HG03103 (cell line): Measurements from ENCODE around the gene RUNX1.

Experiments used
- ATAC-seq: cut with Tn5 transposase; IDR thresholded peaks from one replicate; pipeline ENCODE4 v1.9.1; 2021; ENCODE audit warnings: low read depth; ENCODE audit not compliant: unreplicated experiment

The RUNX1 gene

DNA sequence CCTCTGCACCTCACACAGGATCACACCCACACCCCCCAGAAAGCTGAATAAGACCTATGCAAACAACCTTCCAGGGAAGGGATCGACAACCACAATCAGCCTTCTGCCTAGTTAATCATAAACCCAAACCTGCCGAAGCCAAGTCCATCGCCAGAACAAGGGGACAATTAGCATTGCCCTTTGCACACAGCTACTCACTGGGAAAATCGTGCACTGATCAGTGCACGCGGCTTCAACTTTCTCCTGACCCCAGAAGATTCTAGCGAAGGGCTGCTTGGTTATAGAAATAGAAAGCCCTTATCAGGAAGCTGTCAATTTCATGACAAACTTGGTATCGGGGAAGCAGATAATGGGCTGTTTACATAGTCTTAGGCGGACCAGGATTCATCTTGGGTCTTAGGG lies 29.5 kb downstream of the RUNX1 start:
- ATAC-seq: no peak

DNA sequence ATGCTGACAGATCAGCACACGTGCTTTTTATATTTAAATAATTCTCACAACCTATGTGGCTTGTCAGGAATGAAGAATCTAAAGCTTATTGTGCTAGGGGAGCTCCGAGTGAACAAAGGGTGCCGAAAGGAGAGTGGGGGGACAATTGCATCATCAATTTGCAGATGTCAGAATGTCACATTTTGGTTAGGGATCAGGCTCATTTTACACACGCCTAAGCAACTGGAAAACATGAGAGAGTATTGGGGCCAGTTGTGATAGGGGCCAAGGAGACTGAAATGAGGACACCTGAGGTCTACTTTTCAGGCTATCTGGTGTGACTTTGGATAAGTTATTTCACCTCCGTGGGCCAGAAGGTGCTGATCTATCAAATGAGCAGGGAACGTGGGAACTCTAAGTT lies 31.8 kb downstream of the RUNX1 start:
- ATAC-seq: no peak

DNA sequence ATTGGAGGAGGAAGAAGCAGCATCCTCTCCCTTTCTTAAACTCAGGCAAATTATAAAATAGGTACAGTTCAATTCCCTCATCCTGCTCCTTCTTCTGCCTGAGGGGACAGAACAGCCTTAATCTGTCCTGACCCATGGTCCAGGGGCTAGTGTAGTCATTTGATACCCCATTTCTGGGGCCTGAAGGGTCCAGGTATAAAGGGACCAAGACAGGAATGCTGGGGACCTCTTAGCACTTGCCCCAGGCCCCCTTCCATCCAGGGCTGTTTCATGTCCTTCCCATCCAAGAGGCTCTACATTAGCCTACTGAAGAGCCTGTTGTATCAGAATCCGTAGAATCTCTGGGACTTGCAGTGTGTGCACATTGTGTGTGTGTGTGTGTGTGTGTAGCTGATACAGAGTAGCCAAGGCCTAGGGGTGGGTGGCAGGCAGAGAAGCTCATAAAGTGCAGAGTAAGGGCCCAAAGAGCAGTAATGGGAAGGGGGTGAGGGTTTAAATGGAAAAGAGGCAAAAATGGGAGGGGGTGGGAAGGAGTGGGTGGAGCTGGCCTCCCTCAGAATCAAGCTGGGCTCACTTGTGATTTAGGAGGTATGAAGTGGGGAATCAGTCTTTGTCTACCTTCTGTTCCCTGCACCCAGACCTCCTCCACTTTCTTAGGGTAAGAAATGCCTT lies 32.4 kb downstream of the RUNX1 start:
- ATAC-seq: no peak

DNA sequence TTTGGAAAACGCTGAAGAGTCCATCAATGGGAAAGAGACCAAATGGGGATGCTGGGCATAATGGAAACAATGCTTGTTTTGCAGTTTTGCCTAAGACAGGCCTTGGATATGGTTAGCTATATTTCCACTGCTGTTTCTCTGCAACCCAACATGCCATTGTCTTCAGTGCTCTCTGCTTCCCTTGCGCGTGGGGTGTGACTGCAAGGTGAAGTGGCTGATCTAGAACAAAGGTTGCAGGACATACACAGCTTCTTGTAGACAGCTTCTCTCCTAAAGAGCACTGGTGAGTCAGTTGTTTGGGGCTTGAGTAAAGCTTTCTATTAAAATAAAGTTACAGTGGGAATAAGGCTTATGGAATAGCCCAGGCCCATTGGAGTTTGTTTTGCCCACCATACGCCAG lies 33.0 kb downstream of the RUNX1 start:
- no peak for ATAC-seq

DNA sequence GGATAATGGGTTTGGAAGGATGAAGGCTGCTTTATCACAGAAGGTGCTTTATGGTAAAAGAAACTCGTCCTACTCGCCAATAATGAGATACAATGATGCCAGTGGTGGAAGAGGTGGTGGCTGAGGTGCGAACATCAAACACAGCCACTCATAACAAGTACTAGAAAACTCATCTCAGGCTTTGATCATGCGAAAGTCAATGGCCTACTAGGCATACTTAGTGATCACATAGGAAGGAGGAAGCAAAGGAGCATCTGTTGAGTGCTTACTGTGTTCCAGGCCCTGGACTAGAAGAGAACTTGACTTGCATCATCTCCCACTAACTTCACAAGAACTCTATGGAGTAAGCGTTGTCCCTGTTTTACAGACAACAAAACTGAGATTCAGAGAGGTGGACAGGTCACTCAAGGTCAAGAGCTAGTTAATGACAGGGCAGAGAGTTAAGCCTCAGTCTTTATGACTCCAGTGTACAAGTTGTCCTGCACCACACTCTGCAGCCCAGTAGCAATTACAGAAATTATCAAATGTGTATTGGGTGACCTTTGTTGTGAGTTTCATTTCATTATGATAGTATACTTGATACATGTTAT lies 33.6 kb downstream of the RUNX1 start:
- ATAC-seq: no peak

DNA sequence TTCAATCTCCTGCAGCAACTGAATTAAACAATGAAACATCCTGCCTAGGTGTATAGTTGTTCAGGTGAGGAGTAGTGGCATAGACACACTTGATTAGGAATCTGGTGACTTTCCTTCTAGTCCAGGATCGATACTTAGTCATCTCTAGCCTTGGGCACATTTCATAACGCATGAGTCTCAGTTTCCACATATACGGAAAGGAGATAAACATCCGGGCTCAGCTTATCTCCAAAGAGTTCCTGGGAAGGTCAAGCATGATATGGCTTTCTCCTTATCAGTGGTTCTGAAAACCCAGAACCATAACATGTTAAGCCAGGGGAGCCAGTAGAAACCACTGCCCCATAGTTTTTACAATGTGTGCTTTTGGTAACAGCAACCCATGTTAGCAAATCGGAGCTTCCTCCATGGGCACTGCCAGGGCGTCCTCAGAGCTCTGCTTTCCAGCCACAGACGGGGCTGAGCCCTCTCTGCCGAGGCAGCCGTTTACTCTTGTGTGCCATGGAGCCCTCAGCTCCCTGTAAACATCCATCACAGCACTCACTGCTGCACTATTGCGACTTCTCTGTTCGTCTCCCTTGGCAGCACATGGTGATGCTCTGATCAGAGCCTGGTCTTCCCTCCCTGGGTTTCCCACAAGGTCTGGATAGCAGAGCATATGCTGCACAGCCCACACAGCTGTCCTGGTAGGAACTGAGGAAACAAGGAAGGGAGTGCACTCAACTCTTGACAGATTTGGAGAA lies 34.6 kb downstream of the RUNX1 start:
- ATAC-seq: no peak

DNA sequence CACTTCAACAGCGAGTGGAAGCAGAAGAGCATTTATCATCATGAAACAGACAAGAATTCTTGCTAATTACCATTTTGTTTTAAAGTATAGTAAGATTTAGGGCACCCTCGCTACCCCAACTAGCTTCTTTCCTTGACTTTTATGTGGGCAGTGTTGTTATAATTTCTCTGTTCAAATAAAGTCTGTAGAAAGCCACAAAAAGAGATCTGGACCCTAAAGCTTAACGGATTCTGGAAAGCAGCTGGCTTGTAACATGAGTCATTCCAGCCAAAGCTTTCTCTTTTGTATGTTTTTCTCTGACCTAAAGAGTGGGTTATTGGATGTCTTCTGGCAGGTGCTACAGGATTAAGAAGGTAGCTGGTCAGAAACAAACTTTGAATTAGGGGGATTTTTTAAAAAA lies 37.4 kb downstream of the RUNX1 start:
- ATAC-seq: no peak

DNA sequence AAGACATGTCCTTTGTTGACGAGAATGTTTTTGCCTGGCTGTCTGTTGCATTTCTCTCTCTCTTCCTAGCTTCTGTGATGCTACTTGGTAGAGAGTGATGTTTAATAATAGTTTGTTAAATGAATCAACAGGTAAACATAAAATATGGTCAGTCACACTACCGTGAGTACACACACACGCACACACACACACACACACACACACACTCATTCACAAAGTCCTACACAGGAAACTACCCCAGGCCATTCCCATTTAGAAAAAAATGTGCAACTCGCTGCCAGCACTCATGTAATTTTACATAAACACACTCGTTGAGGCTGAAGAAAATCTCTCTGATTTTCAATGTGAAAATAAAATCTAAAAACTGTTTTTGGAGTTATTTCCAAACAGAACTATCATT lies 38.7 kb downstream of the RUNX1 start:
- no peak for ATAC-seq

DNA sequence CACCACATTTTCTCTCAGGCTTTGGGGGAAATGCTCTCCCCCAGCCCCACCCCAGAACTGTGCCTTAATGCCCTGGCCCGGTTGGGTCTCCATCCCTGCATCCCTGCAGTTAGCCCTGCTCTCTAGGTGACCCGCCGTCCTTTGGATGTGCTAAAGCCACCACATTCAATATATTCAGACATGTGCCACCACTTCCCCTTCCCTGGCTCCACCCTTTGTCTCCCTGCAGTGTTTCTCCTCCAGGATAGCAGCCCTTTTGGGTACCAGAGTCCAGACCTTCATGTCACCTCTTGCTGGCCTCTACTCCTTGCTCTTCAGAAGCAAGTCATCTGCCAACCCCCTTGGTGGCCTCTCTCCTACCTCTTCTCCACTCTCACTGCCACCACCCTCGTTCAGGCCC lies 41.8 kb downstream of the RUNX1 start:
- no peak for ATAC-seq

DNA sequence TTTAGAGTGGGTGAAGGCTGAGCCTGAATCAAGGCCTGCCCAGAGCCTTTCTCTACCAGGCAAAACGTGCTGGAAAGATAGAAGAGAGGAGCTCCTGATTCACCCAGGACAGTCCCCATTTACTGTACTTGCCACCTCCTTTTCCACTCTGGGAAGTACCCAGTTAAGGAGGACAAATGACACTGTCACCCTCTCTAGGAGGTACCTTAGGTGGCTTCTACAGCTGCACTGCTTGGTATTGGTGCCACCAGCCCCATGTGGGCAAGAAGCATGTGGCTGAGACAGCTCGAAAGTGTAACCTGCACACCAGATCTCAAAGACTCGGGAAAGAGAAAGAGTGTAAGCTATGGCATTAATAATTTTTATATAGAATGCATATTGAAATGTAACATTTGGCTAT lies 42.3 kb downstream of the RUNX1 start:
- no peak for ATAC-seq

DNA sequence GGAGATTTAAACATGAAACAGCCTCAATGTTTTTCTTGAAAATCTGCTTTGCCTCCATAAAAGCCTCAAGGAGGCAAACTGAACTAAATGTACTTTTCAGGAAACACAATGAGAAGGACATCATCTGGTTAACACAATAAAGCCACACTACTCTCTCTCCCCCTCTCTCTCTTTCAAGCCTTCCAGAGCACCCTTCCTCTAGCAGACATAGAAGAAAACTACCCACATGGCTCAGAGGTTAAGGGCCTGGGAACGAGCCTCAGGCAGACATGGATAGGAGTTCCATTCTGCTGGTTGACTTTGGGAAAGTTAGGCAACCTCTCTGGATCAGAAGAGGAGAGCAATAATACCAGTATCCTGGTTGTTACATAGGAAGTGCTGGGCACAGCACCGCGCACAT lies 42.9 kb downstream of the RUNX1 start:
- no peak for ATAC-seq

DNA sequence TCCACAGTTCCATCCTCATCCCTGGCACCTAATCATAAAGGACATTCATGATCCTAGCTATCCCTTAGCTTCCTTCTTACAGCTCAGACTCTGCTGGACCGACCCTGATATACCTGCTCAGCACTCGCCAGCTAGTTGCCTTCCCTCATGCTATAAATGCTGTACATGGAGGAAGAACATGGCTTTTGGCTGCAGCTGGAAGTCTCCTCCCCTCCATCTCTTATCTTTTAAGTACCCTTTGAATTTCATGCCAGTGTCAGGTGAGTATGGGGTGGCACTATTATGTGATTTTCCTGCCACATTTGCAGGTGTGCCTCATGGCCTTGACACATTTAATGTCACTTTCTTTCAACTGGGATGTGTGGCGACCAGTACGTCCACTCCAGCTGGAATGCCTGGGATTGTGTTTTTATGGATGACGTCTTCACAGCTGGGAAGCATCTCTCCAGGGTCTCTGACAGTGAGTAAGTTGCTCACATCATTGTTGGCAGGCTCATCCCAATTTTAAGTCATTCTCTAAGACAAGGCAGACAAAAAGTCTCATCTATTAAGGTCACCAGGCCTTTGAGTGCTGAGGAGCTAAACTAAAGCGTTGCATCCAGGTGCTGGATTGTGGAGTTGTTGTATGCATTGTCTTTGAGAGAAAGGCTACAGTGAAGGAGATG lies 43.4 kb downstream of the RUNX1 start:
- ATAC-seq: no peak

DNA sequence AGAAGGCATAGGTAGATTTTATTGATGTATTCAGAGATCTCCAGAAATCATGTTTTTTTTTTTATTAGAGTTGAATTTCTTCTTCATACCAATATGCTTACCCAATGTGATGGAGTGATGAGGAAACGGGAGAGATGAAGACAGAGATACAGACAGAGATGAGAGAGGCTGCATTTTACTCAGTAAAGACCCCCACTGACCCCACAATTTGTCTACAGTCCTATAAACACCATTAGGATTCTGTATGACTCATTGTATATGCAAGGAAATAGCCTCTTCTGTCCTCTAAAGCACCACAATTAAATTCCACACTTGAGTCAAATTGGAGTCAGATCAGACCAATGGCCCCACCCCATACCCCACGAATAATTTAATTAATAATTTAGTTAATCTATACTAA lies 44.0 kb downstream of the RUNX1 start:
- ATAC-seq: no peak

DNA sequence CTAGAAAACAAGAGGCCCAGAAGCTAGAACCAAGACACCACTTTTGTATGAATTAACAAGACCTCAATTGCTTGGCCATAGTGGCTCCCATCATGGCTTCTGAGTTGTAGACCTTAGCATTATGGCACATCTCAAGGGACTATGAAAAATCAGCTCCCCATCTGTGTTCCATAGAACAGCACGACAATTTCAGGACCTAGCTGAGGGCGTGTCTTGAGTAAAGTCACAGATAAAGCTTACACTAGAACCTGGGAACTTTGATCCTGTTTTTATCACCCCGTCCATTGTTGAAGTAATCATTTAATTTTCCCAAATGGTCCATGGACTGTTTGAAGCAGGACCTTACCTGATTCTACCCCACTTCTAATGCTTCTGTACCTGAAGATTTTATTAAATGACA lies 44.8 kb downstream of the RUNX1 start:
- ATAC-seq: no peak

DNA sequence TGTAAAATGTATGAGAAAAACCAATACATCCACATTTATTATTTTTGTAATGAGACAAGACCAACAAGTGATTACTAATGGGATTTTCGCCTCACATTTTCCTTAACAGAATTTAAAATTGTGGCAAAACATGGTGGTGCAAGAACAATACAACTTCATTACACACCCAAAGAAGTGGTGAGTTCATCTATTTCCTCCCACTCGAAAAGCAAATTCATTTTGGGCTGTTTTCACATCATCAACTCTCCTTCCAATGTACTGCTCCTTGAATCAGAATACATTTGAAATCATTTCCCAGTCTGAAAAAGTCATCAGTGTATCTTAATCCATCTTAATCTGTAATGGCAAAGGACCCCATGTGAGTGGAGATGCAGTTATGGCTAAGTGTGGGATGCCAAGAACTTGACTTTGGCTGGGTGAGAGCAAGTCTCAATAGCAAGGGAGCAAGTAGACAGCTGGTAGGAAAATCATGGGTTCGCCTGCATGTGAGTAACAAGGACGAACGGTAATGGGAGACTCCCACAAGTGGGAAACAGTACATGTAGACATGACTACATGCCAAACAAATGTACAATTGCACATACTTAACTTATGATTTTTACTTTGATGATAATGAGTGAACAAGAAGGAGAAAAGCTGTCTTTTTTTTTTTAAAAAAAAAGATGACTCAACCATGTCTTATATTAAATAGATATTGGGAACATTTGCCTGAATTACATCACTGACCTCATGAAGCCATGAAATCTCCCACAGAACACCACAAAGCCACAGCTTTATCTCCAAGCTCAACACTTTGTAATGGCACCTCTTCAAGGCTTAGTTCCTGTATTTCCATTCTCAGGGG lies 46.0 kb downstream of the RUNX1 start:
- no peak for ATAC-seq

DNA sequence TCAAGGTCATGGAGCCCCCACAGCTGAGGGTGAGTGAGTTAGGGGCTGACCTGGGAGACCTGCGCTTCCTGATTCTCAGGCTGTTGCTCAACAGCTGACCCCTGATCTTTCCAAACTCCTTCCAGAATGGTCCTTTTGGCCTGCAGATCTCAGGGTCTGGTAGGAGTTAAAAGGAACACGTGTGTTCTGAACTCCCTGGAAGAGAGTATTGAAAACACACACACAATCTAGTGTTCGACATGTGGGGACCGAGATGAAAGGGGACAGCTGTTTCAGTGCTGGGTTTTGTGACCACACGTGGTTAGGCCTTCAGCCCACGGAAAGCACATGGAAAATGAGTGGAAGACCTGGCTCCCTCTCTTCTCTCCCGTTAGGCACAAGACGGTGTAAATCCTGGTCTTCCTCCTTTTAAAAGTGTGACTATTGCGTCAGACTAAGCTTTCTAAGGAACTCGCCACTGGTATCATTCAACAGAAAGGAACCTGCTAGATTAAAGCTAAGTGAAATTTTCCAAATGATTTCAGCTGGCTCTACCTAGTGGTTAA lies 49.6 kb downstream of the RUNX1 start:
- ATAC-seq: no peak

DNA sequence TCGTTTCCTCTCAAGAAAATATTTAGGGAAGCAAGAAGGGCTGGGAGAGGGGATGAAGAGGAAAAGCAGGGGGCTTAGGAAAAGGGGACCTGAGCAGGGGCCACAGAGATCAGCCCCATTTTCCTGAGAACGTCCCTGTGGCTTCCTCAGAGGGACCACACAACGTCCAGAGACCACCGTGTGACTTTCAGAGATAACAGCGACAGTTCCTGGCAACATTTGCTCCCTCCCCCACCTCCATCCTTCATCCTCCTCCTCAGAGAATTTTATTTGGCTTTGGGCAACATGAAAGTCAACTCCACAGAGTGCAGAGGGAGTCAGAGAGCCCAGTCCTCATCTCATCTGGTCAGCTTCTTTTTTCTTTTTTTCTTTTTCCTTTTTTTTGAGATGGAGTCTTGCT lies 50.9 kb downstream of the RUNX1 start:
- no peak for ATAC-seq

DNA sequence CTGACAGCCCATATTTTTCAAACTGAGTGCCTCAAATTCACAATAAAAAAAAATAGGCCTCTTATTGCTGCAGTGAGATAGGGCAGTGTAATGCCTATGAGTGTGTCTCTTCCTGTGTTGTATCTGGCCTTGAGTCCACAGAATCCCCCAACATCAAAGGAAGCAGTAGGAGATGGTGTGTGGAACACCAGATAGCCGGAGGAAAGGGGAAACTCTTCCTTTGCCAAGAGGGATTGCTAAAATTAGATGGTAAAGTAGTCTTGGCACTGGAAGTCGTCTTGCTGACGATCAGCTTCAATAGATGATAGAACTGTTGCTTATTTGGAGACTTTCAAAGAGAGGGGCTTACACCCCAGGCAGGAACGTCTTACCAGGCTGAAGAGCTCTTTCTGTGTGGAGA lies 51.8 kb downstream of the RUNX1 start:
- no peak for ATAC-seq

DNA sequence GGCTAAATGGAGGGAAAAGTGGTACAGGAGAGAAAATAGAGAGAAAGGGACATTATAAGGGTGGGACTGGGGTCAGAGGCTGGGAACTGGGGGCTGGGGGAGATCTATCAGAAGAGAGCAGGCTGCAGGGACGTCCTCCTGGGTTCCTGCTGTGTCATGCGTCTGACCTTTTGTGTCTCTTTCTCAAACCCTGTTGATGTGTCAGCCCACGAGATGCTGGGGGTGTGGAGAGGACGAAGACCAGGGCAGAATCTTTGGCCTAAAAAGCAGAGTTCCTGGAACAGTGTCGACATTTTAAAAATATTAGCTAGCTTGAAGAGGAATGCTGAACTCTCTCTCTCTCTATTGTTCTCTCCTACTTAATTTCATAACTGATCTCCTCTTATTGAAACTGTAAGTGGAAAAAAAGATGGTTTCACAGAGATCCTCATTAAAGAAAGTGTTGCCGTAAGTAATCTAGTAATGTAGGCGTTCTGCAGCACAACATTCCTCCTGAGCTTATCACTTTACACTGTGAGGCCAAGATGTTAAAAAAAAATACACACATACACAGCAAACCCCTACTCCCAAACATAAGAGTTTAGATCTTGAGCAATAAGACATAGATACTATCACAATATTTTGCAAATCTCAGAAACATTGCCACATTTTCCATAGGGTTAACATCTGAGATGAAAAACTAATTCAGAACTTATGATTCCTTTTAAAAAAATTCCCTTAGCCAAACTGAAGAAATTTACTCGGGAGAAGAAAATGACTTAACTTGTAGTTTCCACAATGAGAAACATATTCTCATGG lies 52.6 kb downstream of the RUNX1 start:
- ATAC-seq: no peak

DNA sequence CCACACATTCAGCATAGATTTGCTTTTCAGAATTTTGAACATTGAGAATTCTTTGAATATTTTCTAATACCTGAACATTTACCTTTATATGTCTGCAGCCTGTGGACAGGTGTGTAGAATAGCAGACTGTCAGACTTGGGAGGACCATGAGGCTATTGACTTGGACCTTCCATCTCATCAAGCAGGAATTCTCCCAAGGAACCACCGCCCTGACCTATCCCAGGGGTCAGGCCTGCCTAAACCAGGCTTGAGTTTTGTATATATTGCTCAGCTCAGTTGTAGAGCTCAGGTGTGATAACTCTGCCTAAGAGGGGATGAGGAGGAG lies 53.2 kb downstream of the RUNX1 start:
- ATAC-seq: no peak
